Sigmoid colon (tissue), 7 donors: ENCODE results near the gene ALPK3. TPM values are rescaled to one million over a fixed set of nuclear protein-coding genes. Genes with fewer than 3 reads are reported as not detected.

ENCODE experiments used
- DNase-seq: peaks from one replicate; pipeline ENCODE4 v3.0.0-alpha.2; 2019
- H3K27ac ChIP-seq, 4 donors: fragments of 200-600 bp; sonication (generic); one replicate each; pipeline ENCODE4 v1.5.1; 2016 to 2019; ENCODE audit warnings: mild to moderate bottlenecking in 1 of 4
- H3K27me3 ChIP-seq, 3 donors: fragments of 200-600 bp; sonication (generic); one replicate each; pipeline ENCODE4 v1.5.1; 2019; ENCODE audit warnings: mild to moderate bottlenecking in 1 of 3
- H3K36me3 ChIP-seq, 4 donors: fragments of 200-600 bp; sonication (generic); one replicate each; pipeline ENCODE4 v1.5.1; 2016 to 2019
- H3K4me1 ChIP-seq, 4 donors: fragments of 200-600 bp; sonication (generic); one replicate each; pipeline ENCODE4 v1.5.1; 2017 to 2019
- H3K4me3 ChIP-seq, 4 donors: fragments of 200-600 bp; sonication (generic); one replicate each; pipeline ENCODE4 v1.5.1; 2017 to 2019; ENCODE audit warnings: mild to moderate bottlenecking in 2 of 4, moderate library complexity in 1 of 4
- H3K9me3 ChIP-seq, 4 donors: fragments of 200-600 bp in 3 of 4; sonication (generic) in 3 of 4; one replicate each; pipeline versions ENCODE4 v1.5.1 to v1.6.1; 2013 to 2019
- EP300 ChIP-seq, 4 donors: sonication (generic); formaldehyde crosslinking; IDR thresholded peaks; one replicate each; pipeline ENCODE4 v1.6.1; 2017; ENCODE audit warnings: antibody characterized with exemption in 4 of 4
- POLR2A ChIP-seq, 2 donors: fragments of 450-650 bp; IDR thresholded peaks; one replicate each; pipeline ENCODE4 v1.6.1; 2016; ENCODE audit warnings: antibody characterized with exemption in 2 of 2, mild to moderate bottlenecking in 2 of 2, moderate library complexity in 2 of 2
- POLR2AphosphoS5 ChIP-seq, 4 donors: sonication (generic); formaldehyde crosslinking; IDR thresholded peaks; one replicate each; pipeline ENCODE4 v1.6.1; 2017; ENCODE audit warnings: antibody characterized with exemption in 4 of 4
- WGBS, 2 donors: extraction: QIAGEN DNeasy Blood & Tissue Kit; methylation state at CpG; one replicate each; pipeline ENCODE4 v1.1.7; 2013; 5-methylcytosine and 5-hydroxymethylcytosine counted together
- intact Hi-C: fragments of 100-400 bp; cut with DNase I; formaldehyde crosslinking; loops from one replicate; pipeline ENCODE4 v1.15.1; 2023
- polyA plus RNA-seq, 3 donors: library from polyadenylated mRNA; stranded (reverse); fragments of 200-250 nt; gene quantifications; one replicate each; pipeline ENCODE4 v1.2.3, GENCODE V29; 2013
- total RNA-seq, 4 donors: library from RNA; depleted of rRNA; stranded (reverse); fragments of >200 nt; gene quantifications; one replicate each; pipeline ENCODE4 v1.1.0, GENCODE V29; 2016
- TF ChIP-seq, protein P1 (sequence below), 4 experiments: fragments of 450-650 bp in 3 of 4; fragments of 200-600 bp in 1 of 4; IDR thresholded peaks; one replicate each; pipeline ENCODE4 v1.5.1; 2016 to 2019; ENCODE audit warnings: antibody characterized with exemption in 4 of 4, mild to moderate bottlenecking in 3 of 4, moderate library complexity in 2 of 4
- donor health status: healthy with polysubstance abuse.
- donor health status: Bipolar disorder and iron deficiency.
- donor health status: healthy.

ALPK3 gene
- total and polyA plus RNA-seq, 7 donors, result under 0.01 to 41.0 (median 3.9) TPM

DNA sequence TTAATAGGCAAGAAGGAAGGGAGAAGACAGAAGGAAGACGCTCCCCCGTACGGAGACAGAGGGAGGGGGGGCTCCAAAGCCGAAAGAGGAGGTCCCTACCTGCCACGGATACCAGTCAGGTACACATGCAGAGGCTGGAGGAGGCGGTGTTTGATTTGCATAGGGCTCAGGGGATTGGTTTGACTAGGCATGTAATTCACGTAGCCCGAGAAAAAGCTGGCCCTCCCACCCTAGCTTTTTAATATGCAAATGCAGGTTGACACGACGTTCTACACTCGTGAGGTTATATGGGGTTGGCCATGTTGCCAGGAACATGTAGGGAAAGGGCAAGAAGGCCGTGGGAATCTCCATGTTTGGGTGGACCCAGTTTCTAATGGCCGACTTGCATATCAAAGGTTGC is 39.0 kb upstream of the ALPK3 start:
- H3K9me3 ChIP-seq, result no peaks in the 10 kb centered on the region
- H3K36me3 ChIP-seq, result peaks cover 3 to 37% (median 14%) of the 10 kb centered on the region in 4 donors
- H3K4me1 ChIP-seq, result peaks cover 0 to 14% (median 7%) of the 10 kb centered on the region in 4 donors
- WGBS, 2 donors, result 92 to 93% methylated on average over 13 of the region's 13 CpGs
- no peaks in the 10 kb centered on the region for H3K27me3 ChIP-seq
- no peak overlapping the region for H3K27ac ChIP-seq
- no peak overlapping the region for H3K4me3 ChIP-seq
- TF ChIP-seq, protein P1, sequence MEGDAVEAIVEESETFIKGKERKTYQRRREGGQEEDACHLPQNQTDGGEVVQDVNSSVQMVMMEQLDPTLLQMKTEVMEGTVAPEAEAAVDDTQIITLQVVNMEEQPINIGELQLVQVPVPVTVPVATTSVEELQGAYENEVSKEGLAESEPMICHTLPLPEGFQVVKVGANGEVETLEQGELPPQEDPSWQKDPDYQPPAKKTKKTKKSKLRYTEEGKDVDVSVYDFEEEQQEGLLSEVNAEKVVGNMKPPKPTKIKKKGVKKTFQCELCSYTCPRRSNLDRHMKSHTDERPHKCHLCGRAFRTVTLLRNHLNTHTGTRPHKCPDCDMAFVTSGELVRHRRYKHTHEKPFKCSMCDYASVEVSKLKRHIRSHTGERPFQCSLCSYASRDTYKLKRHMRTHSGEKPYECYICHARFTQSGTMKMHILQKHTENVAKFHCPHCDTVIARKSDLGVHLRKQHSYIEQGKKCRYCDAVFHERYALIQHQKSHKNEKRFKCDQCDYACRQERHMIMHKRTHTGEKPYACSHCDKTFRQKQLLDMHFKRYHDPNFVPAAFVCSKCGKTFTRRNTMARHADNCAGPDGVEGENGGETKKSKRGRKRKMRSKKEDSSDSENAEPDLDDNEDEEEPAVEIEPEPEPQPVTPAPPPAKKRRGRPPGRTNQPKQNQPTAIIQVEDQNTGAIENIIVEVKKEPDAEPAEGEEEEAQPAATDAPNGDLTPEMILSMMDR (IDR thresholded peaks at IDR 0.05), result no peak
- TF ChIP-seq POLR2AphosphoS5 (IDR thresholded peaks at IDR 0.05) (no peak), POLR2A (IDR thresholded peaks at IDR 0.05) (no peak), EP300 (IDR thresholded peaks at IDR 0.05) (no peak)
- intact Hi-C loops, result no loop called here
- no peak for DNase-seq

DNA sequence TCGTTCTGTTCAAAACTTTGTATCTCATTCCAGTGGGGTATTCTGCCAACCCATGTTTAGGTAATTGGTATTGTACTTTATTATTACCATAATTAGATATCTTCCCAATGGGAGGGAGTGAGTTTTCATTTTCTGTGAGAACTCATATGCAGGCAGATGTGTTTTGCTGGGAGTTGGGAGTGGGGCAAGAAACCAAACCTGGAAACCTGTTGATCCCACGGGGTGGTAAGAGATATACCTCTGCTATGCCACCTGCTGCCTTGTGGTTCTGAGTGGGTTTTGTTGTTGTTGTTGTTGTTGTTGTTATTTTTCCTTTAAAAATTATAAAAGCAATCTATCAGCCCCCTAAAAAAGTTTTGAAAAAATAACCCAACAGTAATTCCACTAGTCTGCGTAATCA is 36.7 kb upstream of the ALPK3 start:
- Histone ChIP-seq H3K9me3 (no peaks in the 10 kb centered on the region), H3K4me1 (peaks cover 0 to 17% (median 13%) of the 10 kb centered on the region in 4 donors), H3K4me3 (no peak overlapping the region), H3K27me3 (no peaks in the 10 kb centered on the region), H3K36me3 (peaks cover 19 to 50% (median 35%) of the 10 kb centered on the region in 4 donors), H3K27ac (no peak overlapping the region)
- TF ChIP-seq POLR2A (IDR thresholded peaks at IDR 0.05) (no peak), EP300 (IDR thresholded peaks at IDR 0.05) (no peak), POLR2AphosphoS5 (IDR thresholded peaks at IDR 0.05) (no peak)
- TF ChIP-seq, protein P1 (IDR thresholded peaks at IDR 0.05), result no peak
- 91 to 96% methylated on average over 3 of the region's 3 CpGs for WGBS, 2 donors
- no peak for DNase-seq
- intact Hi-C loops, result no loop called here

DNA sequence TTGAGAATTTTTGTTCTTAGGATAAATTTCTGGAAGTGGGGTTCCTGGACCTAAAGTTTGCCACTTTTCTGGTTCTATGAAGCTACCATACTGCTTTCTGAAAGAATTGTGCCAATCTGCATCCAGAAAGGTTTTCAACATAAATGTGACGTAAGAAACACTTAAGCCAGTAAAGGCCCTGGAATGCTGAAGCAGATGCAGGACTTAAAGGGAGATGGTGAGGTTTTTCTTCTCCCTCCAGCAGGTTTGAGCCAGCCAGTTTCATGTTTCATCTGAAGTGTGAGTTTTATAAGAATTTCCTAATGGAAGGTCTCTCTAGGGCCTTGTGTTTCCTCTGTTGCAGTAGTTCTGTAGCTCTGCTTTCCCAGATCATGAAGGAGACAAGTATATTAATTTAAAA is 35.7 kb upstream of the ALPK3 start:
- H3K27me3 ChIP-seq, result no peaks in the 10 kb centered on the region
- intact Hi-C loops, result no loop called here
- no peak for DNase-seq
- peaks cover 19 to 58% (median 38%) of the 10 kb centered on the region in 4 donors for H3K36me3 ChIP-seq
- TF ChIP-seq POLR2A (IDR thresholded peaks at IDR 0.05) (no peak), POLR2AphosphoS5 (IDR thresholded peaks at IDR 0.05) (no peak), EP300 (IDR thresholded peaks at IDR 0.05) (no peak)
- TF ChIP-seq, protein P1 (IDR thresholded peaks at IDR 0.05), result no peak
- no peak overlapping the region for H3K4me3 ChIP-seq
- H3K9me3 ChIP-seq, result no peaks in the 10 kb centered on the region
- WGBS, 2 donors, result 95 to 100% methylated on average over 1 of the region's 1 CpG
- peaks cover 0 to 26% (median 19%) of the 10 kb centered on the region in 4 donors for H3K4me1 ChIP-seq
- no peak overlapping the region for H3K27ac ChIP-seq

DNA sequence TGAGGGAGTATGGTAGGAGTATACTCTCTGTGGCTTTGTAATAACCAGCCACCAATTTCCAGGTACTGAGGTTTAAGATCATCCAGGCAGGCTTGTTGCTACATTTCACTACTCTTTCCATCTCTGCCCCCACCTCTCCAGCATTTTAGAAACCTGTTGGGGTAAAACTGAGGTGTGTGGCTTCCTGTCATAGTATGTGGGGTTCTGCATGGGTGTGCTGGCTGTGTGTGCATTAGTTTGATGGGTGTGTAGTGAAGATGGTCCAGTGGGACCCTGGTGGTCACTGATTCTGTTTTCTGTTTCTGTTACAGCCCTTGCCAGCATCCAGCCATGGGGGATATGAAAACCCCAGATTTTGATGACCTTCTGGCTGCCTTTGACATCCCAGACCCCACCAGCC is 34.8 kb upstream of the ALPK3 start:
- Histone ChIP-seq H3K4me1 (peaks cover 0 to 29% (median 21%) of the 10 kb centered on the region in 4 donors), H3K27me3 (no peaks in the 10 kb centered on the region), H3K4me3 (no peak overlapping the region), H3K9me3 (no peaks in the 10 kb centered on the region), H3K27ac (no peak overlapping the region), H3K36me3 (peaks cover 19 to 58% (median 39%) of the 10 kb centered on the region in 4 donors)
- TF ChIP-seq EP300 (IDR thresholded peaks at IDR 0.05) (no peak), POLR2AphosphoS5 (IDR thresholded peaks at IDR 0.05) (no peak)
- no peak for DNase-seq
- intact Hi-C loops, result no loop called here

DNA sequence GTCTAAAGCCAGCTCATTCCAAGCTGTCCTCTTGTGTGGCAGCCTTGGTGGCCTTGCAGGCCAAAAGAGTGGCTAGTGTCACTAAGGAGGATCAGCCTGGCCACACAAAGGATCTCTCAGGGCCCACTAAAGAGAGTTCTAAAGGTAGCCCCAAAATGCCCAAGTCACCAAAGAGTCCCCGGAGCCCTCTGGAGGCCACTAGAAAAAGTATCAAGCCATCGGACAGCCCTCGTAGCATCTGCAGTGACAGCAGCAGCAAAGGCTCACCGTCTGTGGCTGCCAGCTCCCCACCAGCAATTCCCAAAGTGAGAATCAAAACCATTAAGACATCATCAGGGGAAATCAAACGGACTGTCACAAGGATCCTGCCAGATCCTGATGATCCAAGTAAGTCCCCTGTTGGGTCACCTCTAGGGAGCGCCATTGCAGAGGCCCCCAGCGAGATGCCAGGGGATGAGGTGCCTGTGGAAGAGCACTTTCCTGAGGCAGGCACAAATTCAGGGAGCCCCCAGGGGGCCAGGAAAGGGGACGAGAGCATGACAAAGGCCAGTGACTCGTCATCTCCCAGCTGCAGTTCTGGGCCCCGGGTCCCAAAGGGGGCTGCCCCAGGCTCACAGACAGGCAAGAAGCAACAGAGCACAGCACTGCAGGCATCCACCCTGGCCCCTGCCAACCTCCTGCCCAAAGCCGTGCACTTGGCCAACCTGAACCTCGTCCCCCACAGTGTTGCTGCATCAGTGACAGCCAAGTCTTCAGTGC is 33.5 kb upstream of the ALPK3 start:
- 89 to 91% methylated on average over 12 of the region's 12 CpGs for WGBS, 2 donors
- peaks cover 19 to 52% (median 35%) of the 10 kb centered on the region in 4 donors for H3K36me3 ChIP-seq
- peaks cover 0 to 37% (median 29%) of the 10 kb centered on the region in 4 donors for H3K4me1 ChIP-seq
- no peaks in the 10 kb centered on the region for H3K27me3 ChIP-seq
- TF ChIP-seq, protein P1 (IDR thresholded peaks at IDR 0.05), result no peak
- TF ChIP-seq EP300 (IDR thresholded peaks at IDR 0.05) (no peak), POLR2A (IDR thresholded peaks at IDR 0.05) (no peak), POLR2AphosphoS5 (IDR thresholded peaks at IDR 0.05) (no peak)
- intact Hi-C loops, result no loop called here
- no peak overlapping the region for H3K4me3 ChIP-seq
- H3K9me3 ChIP-seq, result no peaks in the 10 kb centered on the region
- no peak overlapping the region for H3K27ac ChIP-seq
- no peak for DNase-seq
